OCI-LY7 (cell line): ENCODE results near the gene DIP2C. TPM values are rescaled to one million over a fixed set of nuclear protein-coding genes. Genes with fewer than 3 reads are reported as not detected.

Experiments used
- BruUV-seq: library from RNA; stranded (reverse); fragments of 400-500 nt; replicated peaks from 2 replicates; lab custom pipeline; 2021; lab: Mats Ljungman, UMichigan
- CTCF ChIA-PET: fragments of 300-600 bp; sonication (Branson Sonifier 250); formaldehyde crosslinking; loops from one replicate; lab custom pipeline; 2022; ENCODE audit warnings: antibody characterized with exemption; ENCODE audit not compliant: unreplicated experiment; lab: Charles Lee
- POLR2A ChIA-PET: fragments of 300-600 bp; sonication (Branson Sonifier 250); formaldehyde crosslinking; loops from one replicate; lab custom pipeline; 2022; ENCODE audit warnings: antibody characterized with exemption; lab: Charles Lee
- DNase-seq: peaks from one replicate; pipeline ENCODE4 v3.0.0-alpha.2; 2015; ENCODE audit warnings: low spot score
- H2AFZ ChIP-seq: fragments of 200-600 bp; sonication (generic), shearing (Covaris generic); 2 replicates; pipeline ENCODE4 v1.6.1; 2014; ENCODE audit warnings: mild to moderate bottlenecking, antibody characterized with exemption, low read length, moderate library complexity
- H3K27ac ChIP-seq: fragments of 200-600 bp; sonication (generic); 2 replicates; pipeline ENCODE4 v1.5.1; 2014; ENCODE audit warnings: mixed run types, low read depth, mild to moderate bottlenecking, moderate library complexity, low read length, inconsistent platforms; ENCODE audit not compliant: poor library complexity, severe bottlenecking
- H3K36me3 ChIP-seq: fragments of 200-600 bp; sonication (generic); 2 replicates; pipeline ENCODE4 v1.6.1; 2014; ENCODE audit warnings: mild to moderate bottlenecking, antibody characterized with exemption, low read length, moderate library complexity, mixed read lengths; ENCODE audit not compliant: insufficient read depth
- H3K4me1 ChIP-seq: fragments of 200-600 bp; sonication (generic); 2 replicates; pipeline ENCODE4 v1.5.1; 2014; ENCODE audit warnings: mild to moderate bottlenecking, low read length; ENCODE audit not compliant: insufficient read depth, poor library complexity, severe bottlenecking
- H3K4me2 ChIP-seq: fragments of 200-600 bp; sonication (generic); 2 replicates; pipeline ENCODE4 v1.6.1; 2014; ENCODE audit warnings: mild to moderate bottlenecking, low read length
- H3K4me3 ChIP-seq: fragments of 200-600 bp; sonication (generic); 2 replicates; pipeline ENCODE4 v1.5.1; 2014; ENCODE audit warnings: mild to moderate bottlenecking, low read depth, low read length; ENCODE audit not compliant: poor library complexity, severe bottlenecking
- H3K79me2 ChIP-seq: fragments of 200-600 bp; sonication (generic); 2 replicates; pipeline ENCODE4 v1.6.1; 2016; ENCODE audit warnings: low read depth, mild to moderate bottlenecking, low read length, moderate library complexity, mixed read lengths; ENCODE audit not compliant: insufficient read depth
- H3K9me2 ChIP-seq: fragments of 200-600 bp; sonication (generic); 2 replicates; pipeline ENCODE4 v1.6.1; 2016; ENCODE audit warnings: mild to moderate bottlenecking, low read length, mixed read lengths; ENCODE audit not compliant: insufficient read depth
- H3K9me3 ChIP-seq: fragments of 200-600 bp; sonication (generic); 2 replicates; pipeline ENCODE4 v1.6.1; 2014; ENCODE audit warnings: mild to moderate bottlenecking, mixed run types, low read length, mixed read lengths
- H4K20me1 ChIP-seq: fragments of 200-600 bp; sonication (generic); 2 replicates; pipeline ENCODE4 v1.6.1; 2014; ENCODE audit warnings: mild to moderate bottlenecking, antibody characterized with exemption, low read length, moderate library complexity, mixed read lengths; ENCODE audit not compliant: insufficient read depth
- EZH2phosphoT487 ChIP-seq: fragments of 200-600 bp; sonication (generic); IDR thresholded peaks from 2 replicates; pipeline ENCODE4 v1.6.1; 2018; ENCODE audit warnings: low read depth, borderline replicate concordance, mild to moderate bottlenecking, mixed run types, antibody characterized with exemption, low read length, moderate library complexity, mixed read lengths
- intact Hi-C: fragments of 100-400 bp; cut with micrococcal nuclease; formaldehyde crosslinking; loops from one replicate; pipeline ENCODE4 v1.10.0; 2022; ENCODE audit not compliant: unreplicated experiment
- total RNA-seq, 2 experiments: library from RNA; depleted of rRNA in 1 of 2; stranded (reverse); fragments of >200 nt in 1 of 2; shearing (Covaris generic) in 1 of 2; gene quantifications; 2 replicates each; pipeline ENCODE4 v1.2.3, GENCODE V29; 2014 to 2022
- TF ChIP-seq, protein P1 (sequence below): fragments of 200-600 bp; sonication (generic); conservative IDR thresholded peaks from 2 replicates; pipeline ENCODE4 v1.5.1; 2014; ENCODE audit warnings: mild to moderate bottlenecking, antibody characterized with exemption, low read length, moderate library complexity, mixed read lengths

DIP2C gene
- total RNA-seq, 2 experiments from 2014 or later: 10.9 to 29.5 TPM

DNA sequence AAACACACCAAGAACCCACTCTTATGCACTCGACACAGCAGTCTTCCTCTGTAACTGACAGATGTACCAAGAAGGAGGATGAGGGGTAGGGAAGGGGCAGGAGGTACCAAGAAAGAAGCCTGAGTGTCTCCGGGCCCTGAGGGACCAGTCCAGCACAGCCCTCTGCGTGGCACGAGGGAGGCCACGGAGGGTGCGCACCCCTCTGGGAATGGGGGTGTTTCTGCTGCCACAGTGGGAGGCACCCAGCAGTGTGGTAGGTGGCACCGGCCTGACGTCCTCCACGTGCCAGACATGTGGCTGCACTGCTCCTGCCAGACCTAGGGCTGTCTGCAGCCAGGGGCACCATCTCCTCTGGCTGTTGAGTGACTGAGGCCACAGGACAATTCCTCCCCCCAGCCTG lies 399.9 kb downstream of the DIP2C start:
- intact Hi-C loops: loop anchor here (1.0 to 2.0 kb wide), 4 partner anchors 18 to 215 kb away; no protein-coding TSS in a partner anchor
- Histone ChIP-seq H3K79me2 (no peaks in the 10 kb centered on the region), H3K4me1 (peaks cover 78% of the 10 kb centered on the region), H3K4me2 (peak overlapping the region; percentile 70), H3K36me3 (peaks cover 61% of the 10 kb centered on the region), H3K4me3 (peak overlapping the region; percentile 36), H3K9me2 (no peaks in the 10 kb centered on the region), H3K9me3 (no peaks in the 10 kb centered on the region), H2AFZ (no peak overlapping the region), H4K20me1 (no peaks in the 10 kb centered on the region), H3K27ac (peak overlapping the region; percentile 94)
- TF ChIP-seq, protein P1, sequence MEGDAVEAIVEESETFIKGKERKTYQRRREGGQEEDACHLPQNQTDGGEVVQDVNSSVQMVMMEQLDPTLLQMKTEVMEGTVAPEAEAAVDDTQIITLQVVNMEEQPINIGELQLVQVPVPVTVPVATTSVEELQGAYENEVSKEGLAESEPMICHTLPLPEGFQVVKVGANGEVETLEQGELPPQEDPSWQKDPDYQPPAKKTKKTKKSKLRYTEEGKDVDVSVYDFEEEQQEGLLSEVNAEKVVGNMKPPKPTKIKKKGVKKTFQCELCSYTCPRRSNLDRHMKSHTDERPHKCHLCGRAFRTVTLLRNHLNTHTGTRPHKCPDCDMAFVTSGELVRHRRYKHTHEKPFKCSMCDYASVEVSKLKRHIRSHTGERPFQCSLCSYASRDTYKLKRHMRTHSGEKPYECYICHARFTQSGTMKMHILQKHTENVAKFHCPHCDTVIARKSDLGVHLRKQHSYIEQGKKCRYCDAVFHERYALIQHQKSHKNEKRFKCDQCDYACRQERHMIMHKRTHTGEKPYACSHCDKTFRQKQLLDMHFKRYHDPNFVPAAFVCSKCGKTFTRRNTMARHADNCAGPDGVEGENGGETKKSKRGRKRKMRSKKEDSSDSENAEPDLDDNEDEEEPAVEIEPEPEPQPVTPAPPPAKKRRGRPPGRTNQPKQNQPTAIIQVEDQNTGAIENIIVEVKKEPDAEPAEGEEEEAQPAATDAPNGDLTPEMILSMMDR: no peak
- no peak for TF ChIP-seq EZH2phosphoT487
- ChIA-PET CTCF (no interaction called here), POLR2A (interaction anchor here (1.0 to 1.5 kb wide), 2 partner anchors 17 to 24 kb away, joined by 3 to 4 read pairs; no protein-coding TSS in a partner anchor)
- no TSS peak for BruUV-seq
- no peak for DNase-seq

DNA sequence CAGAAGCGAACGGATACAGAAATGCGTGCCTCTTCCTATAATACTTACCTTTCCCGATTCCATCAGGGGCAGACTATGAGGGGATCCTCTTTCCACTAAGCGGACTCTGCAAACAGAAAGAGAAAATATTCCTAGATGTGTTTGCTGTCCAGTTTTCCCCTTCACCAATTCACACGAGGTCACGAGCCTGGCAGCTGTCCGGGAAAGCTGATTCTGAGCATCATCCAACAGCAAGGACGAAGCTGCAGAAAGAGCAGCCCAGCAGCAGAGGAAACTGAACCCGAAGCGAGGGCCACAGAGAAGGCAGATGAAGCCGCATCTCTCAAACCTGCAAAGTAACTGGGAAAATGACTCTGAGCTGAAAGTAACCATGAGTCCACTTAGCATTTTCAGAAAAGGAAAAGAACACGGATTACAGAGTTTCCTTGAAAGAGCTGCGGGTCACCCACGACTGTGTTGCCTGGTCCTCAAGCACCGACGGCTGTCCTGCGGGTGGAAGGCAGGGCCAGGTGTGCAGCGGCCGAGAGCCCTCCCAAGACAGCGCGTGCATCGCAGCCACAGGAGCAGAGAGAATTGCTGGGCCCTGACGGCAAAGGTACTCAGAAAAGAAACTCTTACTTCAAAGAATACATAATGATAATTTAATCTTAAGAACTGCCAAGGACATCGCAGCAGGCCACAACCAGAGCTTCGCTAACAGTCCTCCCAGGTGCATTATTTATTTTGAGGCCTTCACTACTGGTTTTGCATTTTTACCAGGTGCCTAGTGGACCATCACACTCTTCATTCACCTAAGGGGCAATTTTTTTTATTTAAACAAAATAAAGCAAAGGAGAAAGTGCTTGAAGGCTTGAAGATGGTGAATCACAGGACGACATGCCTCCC lies 400.9 kb downstream of the DIP2C start:
- POLR2A ChIA-PET: interaction anchor here (0.7 to 2.6 kb wide), 5 partner anchors 10 to 224 kb away, joined by 3 to 6 read pairs (median 3); no protein-coding TSS in a partner anchor
- TF ChIP-seq, protein P1: no peak
- Histone ChIP-seq H3K9me2 (no peaks in the 10 kb centered on the region), H3K27ac (peak overlapping the region; percentile 94), H3K79me2 (no peaks in the 10 kb centered on the region), H4K20me1 (no peaks in the 10 kb centered on the region), H3K36me3 (peaks cover 71% of the 10 kb centered on the region), H2AFZ (no peak overlapping the region), H3K4me2 (peak overlapping the region; percentile 70), H3K4me3 (peak overlapping the region; percentile 36), H3K9me3 (no peaks in the 10 kb centered on the region), H3K4me1 (peaks cover 78% of the 10 kb centered on the region)
- peak; percentile 87 for DNase-seq
- CTCF ChIA-PET: no interaction called here
- no TSS peak for BruUV-seq
- intact Hi-C loops: loop anchor here (1.0 to 2.0 kb wide), 4 partner anchors 19 to 216 kb away; no protein-coding TSS in a partner anchor
